ENCODE measurements around the gene PROSER3.
A peak's percentile ranks its signal among the peaks of the same experiment; 100 is the strongest.
"Not testable (repeated sequence)": the region's sequence is repeated elsewhere in the genome, so short reads cannot be mapped to it uniquely, and the experiment has no call there.

Gene PROSER3

GRCh38 chr19:35722897-35723296 is 35.1 kb upstream of the PROSER3 start:
- no peak for DNase-seq

- no peak for DNase-seq
Measured at GRCh38 chr19:35723671-35724070, 34.3 kb upstream of the PROSER3 start.

GRCh38 chr19:35724132-35724531 is 33.8 kb upstream of the PROSER3 start:
- not testable (repeated sequence) for DNase-seq

- DNase-seq, result no peak
Measured at GRCh38 chr19:35724560-35724959, 33.4 kb upstream of the PROSER3 start.

- DNase-seq, result no peak
Measured at GRCh38 chr19:35725216-35725861, 32.6 kb upstream of the PROSER3 start.

GRCh38 chr19:35727053-35727955 is 30.7 kb upstream of the PROSER3 start:
- DNase-seq, result no peak

- DNase-seq, result no peak
Measured at GRCh38 chr19:35727956-35728706, 29.8 kb upstream of the PROSER3 start.

- no peak for DNase-seq
Measured at GRCh38 chr19:35729021-35729420, 29.0 kb upstream of the PROSER3 start.

GRCh38 chr19:35729763-35730162 is 28.2 kb upstream of the PROSER3 start:
- DNase-seq, result no peak

GRCh38 chr19:35730326-35730725 is 27.6 kb upstream of the PROSER3 start:
- DNase-seq, result no peak

GRCh38 chr19:35731353-35731752 is 26.6 kb upstream of the PROSER3 start:
- no peak for DNase-seq

GRCh38 chr19:35731779-35732405 is 26.1 kb upstream of the PROSER3 start:
- DNase-seq, result no peak

- no peak for DNase-seq
Measured at GRCh38 chr19:35732540-35733179, 25.3 kb upstream of the PROSER3 start.

GRCh38 chr19:35733180-35734125 is 24.5 kb upstream of the PROSER3 start:
- DNase-seq, result no peak

GRCh38 chr19:35734273-35734672 is 23.7 kb upstream of the PROSER3 start:
- no peak for DNase-seq

- no peak for DNase-seq
Measured at GRCh38 chr19:35734889-35735288, 23.1 kb upstream of the PROSER3 start.

- DNase-seq, result peak; percentile 40
Measured at GRCh38 chr19:35736913-35737886, 20.8 kb upstream of the PROSER3 start.

GRCh38 chr19:35738021-35738886 is 19.7 kb upstream of the PROSER3 start:
- no peak for DNase-seq

GRCh38 chr19:35738887-35739229 is 19.1 kb upstream of the PROSER3 start:
- no peak for DNase-seq

All from CD4-positive, alpha-beta T cell treated with Interleukin-17A for 4 hours (primary cell).